Measurements from ENCODE around the gene CLASP2.
"Not testable (repeated sequence)": the region's sequence is repeated elsewhere in the genome, so short reads cannot be mapped to it uniquely, and the experiment has no call there.

Gene CLASP2

DNA sequence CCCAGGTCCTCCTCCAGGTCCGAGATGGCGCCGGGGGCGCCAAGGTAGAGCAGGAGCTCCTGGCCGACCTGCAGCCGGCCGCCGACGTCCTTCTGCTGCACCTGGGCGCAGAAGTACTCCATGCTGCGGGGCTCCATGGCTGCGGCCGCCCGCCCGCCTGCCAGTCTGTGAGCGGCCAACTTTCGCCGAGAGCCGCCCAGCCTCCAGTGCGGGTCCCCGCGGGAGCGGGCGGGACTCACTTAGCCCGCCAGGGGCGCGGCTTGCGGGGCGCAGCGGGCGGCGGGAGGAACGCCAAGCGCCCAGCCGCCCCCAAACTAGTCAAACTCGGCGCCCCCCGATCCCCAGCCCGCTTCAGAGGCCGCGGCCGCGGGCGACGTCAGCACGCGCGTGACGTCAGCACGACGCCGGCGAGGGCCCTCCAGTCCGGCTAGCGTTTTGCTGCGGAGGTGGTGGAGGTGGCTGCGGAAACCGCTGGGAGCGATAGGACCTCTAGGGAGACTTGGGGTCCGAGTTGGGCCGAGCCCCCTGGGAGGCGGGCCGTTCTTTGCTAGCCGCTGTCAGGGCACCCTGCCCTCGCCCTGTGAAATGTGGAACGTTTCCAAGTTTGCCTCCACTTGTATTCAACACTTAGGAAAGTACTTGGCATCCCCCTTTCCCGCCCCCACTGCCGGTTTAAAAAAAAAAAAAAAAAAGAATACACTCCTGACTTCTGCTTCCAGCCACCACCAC, at the start of gene CLASP2:
Gene CLASP2 (minus strand): TSS at position 389 of the 729 bp plus-strand sequence. CDS start 252 bp downstream, at position 137.
- DNase-seq (ENCODE audit: insufficient read length, low spot score) (peak; percentile 48), FAIRE-seq (no peak)
- TF ChIP-seq, protein P1, sequence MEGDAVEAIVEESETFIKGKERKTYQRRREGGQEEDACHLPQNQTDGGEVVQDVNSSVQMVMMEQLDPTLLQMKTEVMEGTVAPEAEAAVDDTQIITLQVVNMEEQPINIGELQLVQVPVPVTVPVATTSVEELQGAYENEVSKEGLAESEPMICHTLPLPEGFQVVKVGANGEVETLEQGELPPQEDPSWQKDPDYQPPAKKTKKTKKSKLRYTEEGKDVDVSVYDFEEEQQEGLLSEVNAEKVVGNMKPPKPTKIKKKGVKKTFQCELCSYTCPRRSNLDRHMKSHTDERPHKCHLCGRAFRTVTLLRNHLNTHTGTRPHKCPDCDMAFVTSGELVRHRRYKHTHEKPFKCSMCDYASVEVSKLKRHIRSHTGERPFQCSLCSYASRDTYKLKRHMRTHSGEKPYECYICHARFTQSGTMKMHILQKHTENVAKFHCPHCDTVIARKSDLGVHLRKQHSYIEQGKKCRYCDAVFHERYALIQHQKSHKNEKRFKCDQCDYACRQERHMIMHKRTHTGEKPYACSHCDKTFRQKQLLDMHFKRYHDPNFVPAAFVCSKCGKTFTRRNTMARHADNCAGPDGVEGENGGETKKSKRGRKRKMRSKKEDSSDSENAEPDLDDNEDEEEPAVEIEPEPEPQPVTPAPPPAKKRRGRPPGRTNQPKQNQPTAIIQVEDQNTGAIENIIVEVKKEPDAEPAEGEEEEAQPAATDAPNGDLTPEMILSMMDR (IDR thresholded peaks at IDR 0.05; ENCODE audit: insufficient read depth, missing control alignments) = no peak

DNA sequence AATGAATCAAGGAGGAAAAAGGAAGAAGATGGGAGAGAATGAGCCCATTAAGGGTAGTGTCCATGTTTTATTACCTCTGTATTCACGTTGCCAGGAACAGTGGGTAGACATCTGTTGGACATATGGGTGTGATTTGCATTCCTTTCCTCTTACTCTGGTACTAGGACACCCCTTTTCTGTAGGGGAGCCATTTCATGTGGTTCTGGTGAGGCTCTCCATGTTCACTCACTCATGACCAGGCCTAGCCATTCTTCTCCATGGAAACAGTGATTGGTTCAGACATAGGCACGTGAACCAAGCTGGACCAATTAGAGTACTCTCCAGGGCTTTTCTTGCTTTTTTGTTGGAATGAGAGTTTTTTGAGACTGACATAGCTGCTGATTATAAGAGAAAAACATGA, 40.8 kb upstream of the CLASP2 start:
- FAIRE-seq (no peak), DNase-seq (ENCODE audit: insufficient read length, low spot score) (no peak)
- TF ChIP-seq, protein P1 (IDR thresholded peaks at IDR 0.05; ENCODE audit: insufficient read depth, missing control alignments) = no peak

DNA sequence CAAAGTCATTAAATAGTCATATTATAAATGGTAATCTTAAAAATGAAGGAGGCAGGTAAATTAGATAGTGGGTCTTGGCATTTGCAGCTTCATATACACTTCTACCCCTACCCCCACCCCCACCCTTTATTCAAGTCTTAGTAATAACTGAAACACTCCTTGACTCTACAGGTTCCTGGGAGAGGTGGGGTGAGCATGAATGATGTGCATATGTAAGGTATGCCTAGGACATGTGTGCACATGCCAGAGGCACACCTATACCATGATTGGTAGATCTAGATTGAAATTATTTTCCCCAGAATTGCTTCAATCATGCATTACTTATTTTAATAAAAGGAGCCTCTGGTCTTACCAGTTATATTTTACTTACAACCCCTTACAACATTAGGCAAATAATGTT, 40.2 kb upstream of the CLASP2 start:
- TF ChIP-seq, protein P1 (IDR thresholded peaks at IDR 0.05; ENCODE audit: insufficient read depth, missing control alignments) = no peak
- DNase-seq (ENCODE audit: insufficient read length, low spot score) (no peak), FAIRE-seq (no peak)

DNA sequence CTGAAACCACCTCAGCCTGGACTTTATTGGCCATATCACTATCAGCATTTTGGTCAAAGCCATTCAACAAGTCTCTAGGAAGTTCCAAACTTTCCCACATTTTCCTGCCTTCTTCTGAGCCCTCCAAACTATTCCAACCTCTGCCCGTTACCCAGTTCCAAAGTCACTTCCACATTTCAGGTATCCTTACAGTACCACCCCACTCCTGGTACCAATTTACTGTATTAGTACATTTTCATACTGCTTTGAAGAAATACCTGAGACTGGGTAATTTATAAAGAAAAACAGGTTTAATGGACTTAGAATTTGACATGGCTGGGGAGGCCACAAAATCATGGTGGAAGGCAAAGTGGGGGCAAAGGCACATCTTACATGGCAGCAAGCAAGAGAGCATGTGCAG, 36.3 kb upstream of the CLASP2 start:
- FAIRE-seq; DNase-seq (ENCODE audit: insufficient read length, low spot score): not testable (repeated sequence)

DNA sequence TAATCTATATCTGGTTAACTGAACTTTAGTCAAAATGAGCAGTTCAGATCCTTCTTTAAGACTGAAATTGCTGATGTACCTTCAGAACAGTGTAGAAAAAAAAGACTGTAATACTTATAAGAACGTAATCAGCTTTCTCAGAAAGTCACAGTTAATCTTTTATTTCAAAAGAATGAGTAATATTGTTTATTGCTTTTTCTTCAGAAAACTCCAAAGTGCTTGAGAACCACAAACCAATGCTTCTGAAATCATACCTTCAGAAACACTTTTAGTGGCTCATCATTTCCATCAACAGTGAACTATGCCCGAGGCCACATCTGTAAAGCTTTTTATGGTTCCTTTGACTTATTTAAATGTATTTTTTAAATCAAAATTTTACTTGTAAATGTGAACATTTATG, 33.3 kb upstream of the CLASP2 start:
- FAIRE-seq (no peak), DNase-seq (ENCODE audit: insufficient read length, low spot score) (no peak)
- TF ChIP-seq, protein P1 (IDR thresholded peaks at IDR 0.05; ENCODE audit: insufficient read depth, missing control alignments) = no peak

DNA sequence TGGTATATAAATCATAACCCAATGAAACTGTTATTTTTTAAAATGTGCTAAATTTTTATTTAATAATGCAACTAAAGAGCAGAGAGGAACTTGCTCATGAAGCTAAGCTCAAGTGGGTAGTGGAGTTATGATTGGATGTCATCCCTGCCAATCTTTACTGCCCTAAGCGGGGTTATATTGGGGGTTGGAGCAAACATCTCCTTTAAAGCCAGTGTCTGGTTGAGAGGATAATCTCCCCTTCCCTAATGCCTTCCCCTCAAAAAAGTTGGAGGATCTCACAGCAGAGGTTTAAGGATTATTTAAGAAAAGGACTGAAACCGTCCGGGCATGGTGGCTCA, 32.1 kb upstream of the CLASP2 start:
- TF ChIP-seq, protein P1 (IDR thresholded peaks at IDR 0.05; ENCODE audit: insufficient read depth, missing control alignments) = no peak
- no peak for DNase-seq (ENCODE audit: insufficient read length, low spot score)
- no peak for FAIRE-seq

DNA sequence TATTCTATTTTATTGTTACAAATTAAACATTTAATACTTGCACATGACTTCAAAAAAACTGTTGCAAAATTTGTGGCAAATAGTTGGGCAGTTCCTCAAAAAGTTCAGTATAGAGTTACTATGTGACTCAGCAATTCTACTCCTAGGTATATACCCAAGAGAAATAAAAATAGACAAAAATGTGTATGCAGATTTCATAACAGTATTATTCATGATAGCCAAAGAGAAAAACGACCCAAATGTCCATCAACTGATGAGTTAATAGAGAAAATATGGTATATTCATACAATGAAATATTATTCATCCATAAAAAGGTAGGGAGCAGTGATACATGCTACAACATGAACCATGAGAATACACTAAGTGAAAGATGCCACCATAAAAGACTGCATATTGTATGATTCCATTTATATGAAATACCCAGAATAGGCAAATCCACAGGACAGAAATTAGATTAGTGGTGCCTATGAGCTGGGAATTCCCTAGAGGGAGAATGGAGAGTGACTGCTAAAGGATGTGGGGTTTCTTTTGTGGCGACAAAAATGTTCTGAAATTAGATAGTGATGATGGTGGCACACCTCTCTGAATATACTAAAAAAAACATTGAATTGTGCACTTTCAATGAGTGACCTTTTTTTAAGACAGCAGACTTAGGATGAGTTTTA, 31.6 kb upstream of the CLASP2 start:
- no peak for FAIRE-seq
- TF ChIP-seq, protein P1 (IDR thresholded peaks at IDR 0.05; ENCODE audit: insufficient read depth, missing control alignments) = no peak
- DNase-seq (ENCODE audit: insufficient read length, low spot score) = no peak

All from D721Med (cell line).